HepG2 (cell line): ENCODE results near the gene VPS52. TPM values are rescaled to one million over a fixed set of nuclear protein-coding genes. Genes with fewer than 3 reads are reported as not detected.

Source experiments
- BHLHE40 ChIP-seq: IDR thresholded peaks from 2 replicates; pipeline ENCODE4 v1.6.1; 2011; ENCODE audit warnings: low read length, improper control_type of control experiment
- CTCF ChIP-seq: sonication (generic); formaldehyde crosslinking; IDR thresholded peaks from 2 replicates; pipeline ENCODE4 v1.5.0; 2020; ENCODE audit warnings: mild to moderate bottlenecking, missing genetic modification reagents, moderate library complexity
- HNF1A ChIP-seq, 2 experiments: sonication (generic) in 1 of 2; formaldehyde crosslinking in 1 of 2; IDR thresholded peaks; 2 replicates each; pipeline versions ENCODE4 v1.4.0 to v1.6.1; 2016 to 2020; ENCODE audit warnings: borderline replicate concordance in 1 of 2, low read depth in 1 of 2, mild to moderate bottlenecking in 1 of 2, missing genetic modification reagents in 1 of 2
- KAT8 ChIP-seq: IDR thresholded peaks from 2 replicates; pipeline ENCODE4 v1.6.1; 2016; ENCODE audit warnings: missing genetic modification reagents, missing compliant biosample characterization
- KLF13 ChIP-seq: sonication (generic); formaldehyde crosslinking; IDR thresholded peaks from 2 replicates; pipeline ENCODE4 v1.4.0; 2020; ENCODE audit warnings: mild to moderate bottlenecking, missing genetic modification reagents
- MAFK ChIP-seq, 2 experiments: IDR thresholded peaks in 1 of 2; conservative IDR thresholded peaks in 1 of 2; 2 replicates each; pipeline ENCODE4 v1.6.1; 2011; ENCODE audit warnings: improper control_type of control experiment in 2 of 2, low read length in 2 of 2
- MEIS2 ChIP-seq: sonication (generic); formaldehyde crosslinking; IDR thresholded peaks from 2 replicates; pipeline ENCODE4 v1.9.0; 2021; ENCODE audit warnings: mild to moderate bottlenecking, missing genetic modification reagents
- NR2F2 ChIP-seq: IDR thresholded peaks from 2 replicates; pipeline ENCODE4 v1.6.1; 2012; ENCODE audit warnings: low read depth, inconsistent platforms, borderline replicate concordance
- ONECUT2 ChIP-seq: sonication (generic); formaldehyde crosslinking; IDR thresholded peaks from 2 replicates; pipeline ENCODE4 v1.4.0; 2020; ENCODE audit warnings: missing genetic modification reagents
- POLR2AphosphoS2 ChIP-seq: IDR thresholded peaks from 2 replicates; pipeline ENCODE4 v1.6.1; 2011; ENCODE audit warnings: low read depth, low read length, improper control_type of control experiment
- RFX3 ChIP-seq: IDR thresholded peaks from 2 replicates; pipeline ENCODE4 v1.6.1; 2016; ENCODE audit warnings: missing biosample characterization, missing genetic modification reagents
- ZBTB43 ChIP-seq: sonication (generic); formaldehyde crosslinking; conservative IDR thresholded peaks from 2 replicates; pipeline ENCODE4 v1.4.0; 2020; ENCODE audit warnings: missing genetic modification reagents
- ZNF335 ChIP-seq: sonication (generic); formaldehyde crosslinking; IDR thresholded peaks from 2 replicates; pipeline ENCODE4 v1.4.0; 2020; ENCODE audit warnings: missing genetic modification reagents
- ZNF790 ChIP-seq: sonication (generic); formaldehyde crosslinking; IDR thresholded peaks from 2 replicates; pipeline ENCODE4 v1.8.0; 2022; ENCODE audit warnings: missing genetic modification reagents, mild to moderate bottlenecking, borderline replicate concordance
- polyA plus RNA-seq, 8 experiments: library from polyadenylated mRNA; depleted of rRNA in 3 of 8; stranded (reverse) in 7 of 8; unstranded in 1 of 8; fragments of >200 nt; fragmentation: Illumina TruSeq in 4 of 8; extraction: Trizol in 4 of 8; gene quantifications; 2 replicates each; pipeline versions ENCODE4 v1.2.1 to v1.2.3, GENCODE V29; 2011 to 2016; ENCODE audit warnings: low read depth in 4 of 8, missing spikeins in 1 of 8, mixed read lengths in 1 of 8; ENCODE audit not compliant: insufficient read depth in 1 of 8
- total RNA-seq, 5 experiments: library from RNA; depleted of rRNA; stranded (reverse); fragments of >200 nt; fragmentation: Illumina TruSeq; extraction: Trizol; gene quantifications; 2 replicates each; pipeline ENCODE4 v1.2.3, GENCODE V29; 2016; ENCODE audit warnings: low read depth in 1 of 5
- TF ChIP-seq, protein P1 (sequence below): sonication (generic); formaldehyde crosslinking; IDR thresholded peaks from 2 replicates; pipeline ENCODE4 v1.4.0; 2020; ENCODE audit warnings: missing genetic modification reagents, borderline replicate concordance
- TF ChIP-seq, protein P2 (sequence below): sonication (generic); formaldehyde crosslinking; IDR thresholded peaks from 2 replicates; pipeline ENCODE4 v1.4.0; 2020; ENCODE audit warnings: mild to moderate bottlenecking, missing genetic modification reagents

VPS52 gene
- total and polyA plus RNA-seq, 2 of the 13 experiments (the other 11 are each of a cell fraction or from before 2014, with no cell fraction given) = 48.9 to 85.5 TPM

- TF ChIP-seq ZNF335 (peak; percentile 77), MAFK (conservative IDR thresholded peaks at IDR 0.05 in 1 of 2, IDR thresholded peaks at IDR 0.05 in 1 of 2; ENCODE audit: low read length in 2 of 2) (no peak), CTCF (CRISPR knock-in tag) (0 out of 2 replicates have a peak, but pooled peaks have one; percentile 3), MEIS2 (CRISPR knock-in tag) (no peak), KLF13 (no peak), ZBTB43 (no peak), HNF1A (IDR thresholded peaks at IDR 0.05; ENCODE audit: low read depth) (no peak; the same call in 1 of the 2 replicates), HNF1A (CRISPR knock-in tag; IDR thresholded peaks at IDR 0.05; ENCODE audit: borderline replicate concordance) (peak; percentile 46; the same call in 1 of the 2 replicates), KAT8 (CRISPR knock-in tag) (peak; percentile 97), ONECUT2 (no peak), BHLHE40 (peak; percentile 71; the same call in 1 of the 2 replicates), POLR2AphosphoS2 (no peak), RFX3 (CRISPR knock-in tag) (no peak), ZNF790 (no peak), NR2F2 (peak; percentile 58; the same call in 1 of the 2 replicates)
- TF ChIP-seq, protein P1, sequence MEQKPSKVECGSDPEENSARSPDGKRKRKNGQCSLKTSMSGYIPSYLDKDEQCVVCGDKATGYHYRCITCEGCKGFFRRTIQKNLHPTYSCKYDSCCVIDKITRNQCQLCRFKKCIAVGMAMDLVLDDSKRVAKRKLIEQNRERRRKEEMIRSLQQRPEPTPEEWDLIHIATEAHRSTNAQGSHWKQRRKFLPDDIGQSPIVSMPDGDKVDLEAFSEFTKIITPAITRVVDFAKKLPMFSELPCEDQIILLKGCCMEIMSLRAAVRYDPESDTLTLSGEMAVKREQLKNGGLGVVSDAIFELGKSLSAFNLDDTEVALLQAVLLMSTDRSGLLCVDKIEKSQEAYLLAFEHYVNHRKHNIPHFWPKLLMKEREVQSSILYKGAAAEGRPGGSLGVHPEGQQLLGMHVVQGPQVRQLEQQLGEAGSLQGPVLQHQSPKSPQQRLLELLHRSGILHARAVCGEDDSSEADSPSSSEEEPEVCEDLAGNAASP (CRISPR knock-in tag) = no peak
- TF ChIP-seq, protein P2, sequence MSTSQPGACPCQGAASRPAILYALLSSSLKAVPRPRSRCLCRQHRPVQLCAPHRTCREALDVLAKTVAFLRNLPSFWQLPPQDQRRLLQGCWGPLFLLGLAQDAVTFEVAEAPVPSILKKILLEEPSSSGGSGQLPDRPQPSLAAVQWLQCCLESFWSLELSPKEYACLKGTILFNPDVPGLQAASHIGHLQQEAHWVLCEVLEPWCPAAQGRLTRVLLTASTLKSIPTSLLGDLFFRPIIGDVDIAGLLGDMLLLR = peak; percentile 88; the same call in 1 of the 2 replicates
Measured at GRCh38 chr6:33288921-33289783, 17.5 kb upstream of the VPS52 start, which contains the start of the genes PFDN6 and WDR46 (continued).
